ENCODE measurements around the gene NFAT5. TPM values are rescaled to one million over a fixed set of nuclear protein-coding genes. Genes with fewer than 3 reads are reported as not detected.

Gene NFAT5
- total RNA-seq, 2 donors from 2014 or later, result 37.6 to 75.5 TPM

Other genes starting within 250 kb of the NFAT5 start
- 10 to 100 TPM in 1 of 2 donors, 1 to 10 TPM in 1; 7.3 to 17.4 TPM for gene PDF, start 235.4 kb upstream of the NFAT5 start, total RNA-seq
- 10 to 100 TPM; 26.9 to 28.2 TPM for gene COG8, start 226.4 kb upstream of the NFAT5 start, total RNA-seq
- gene NIP7, start 226.2 kb upstream of the NFAT5 start, total RNA-seq, result 10 to 100 TPM; 35.8 to 44.7 TPM
- 1 to 10 TPM in 1 of 2 donors, under 1 TPM in 1; 0.39 to 1.8 TPM for gene TMED6, start 214.2 kb upstream of the NFAT5 start, total RNA-seq
- gene TERF2, start 180.0 kb upstream of the NFAT5 start, total RNA-seq, result 10 to 100 TPM; 45.7 to 48.0 TPM
- gene CYB5B, start 141.3 kb upstream of the NFAT5 start, total RNA-seq, result 100 to 1,000 TPM; 153 to 160 TPM
- 10 to 100 TPM; 14.4 to 17.2 TPM for gene NQO1, start 160.6 kb downstream of the NFAT5 start, total RNA-seq
- 100 to 1,000 TPM in 1 of 2 donors, 10 to 100 TPM in 1; 83.3 to 126 TPM for gene NOB1, start 189.0 kb downstream of the NFAT5 start, total RNA-seq
- gene WWP2, start 196.4 kb downstream of the NFAT5 start, total RNA-seq, result 10 to 100 TPM; 48.2 to 51.9 TPM

Data from activated naive CD4-positive, alpha-beta T cell treated with anti-CD3 and anti-CD28 coated beads, Interleukin-2, amount 50 U/mL, for 72 hours (primary cell).